Measurements from ENCODE around the gene KMT2B.
A peak's percentile ranks its signal among the peaks of the same experiment; 100 is the strongest.
"Not testable (repeated sequence)": the region's sequence is repeated elsewhere in the genome, so short reads cannot be mapped to it uniquely, and the experiment has no call there.

Gene KMT2B

GRCh38 chr19:35764432-35765315, 46.9 kb downstream of the KMT2B start:
- H3K27ac Mint-ChIP-seq = no peak overlapping the region
- no peaks in the 10 kb centered on the region for H3K4me1 Mint-ChIP-seq (ENCODE audit: low read depth)
- H3K9me3 Mint-ChIP-seq (ENCODE audit: low read depth) = no peaks in the 10 kb centered on the region
- no peak overlapping the region for H3K4me3 Mint-ChIP-seq
- H3K36me3 Mint-ChIP-seq = no peaks in the 10 kb centered on the region
- H3K27me3 Mint-ChIP-seq = no peaks in the 10 kb centered on the region

GRCh38 chr19:35766571-35767104, 48.8 kb downstream of the KMT2B start:
- H3K36me3 Mint-ChIP-seq = no peaks in the 10 kb centered on the region
- no peak overlapping the region for H3K27ac Mint-ChIP-seq
- H3K4me1 Mint-ChIP-seq (ENCODE audit: low read depth) = no peaks in the 10 kb centered on the region
- no peak overlapping the region for H3K4me3 Mint-ChIP-seq
- H3K9me3 Mint-ChIP-seq (ENCODE audit: low read depth) = no peaks in the 10 kb centered on the region
- H3K27me3 Mint-ChIP-seq = no peaks in the 10 kb centered on the region

GRCh38 chr19:35767288-35768081, 49.7 kb downstream of the KMT2B start:
- no peaks in the 10 kb centered on the region for H3K9me3 Mint-ChIP-seq (ENCODE audit: low read depth)
- no peaks in the 10 kb centered on the region for H3K4me1 Mint-ChIP-seq (ENCODE audit: low read depth)
- no peak overlapping the region for H3K4me3 Mint-ChIP-seq
- H3K27ac Mint-ChIP-seq = no peak overlapping the region
- no peaks in the 10 kb centered on the region for H3K36me3 Mint-ChIP-seq
- no peaks in the 10 kb centered on the region for H3K27me3 Mint-ChIP-seq

GRCh38 chr19:35768082-35768421, 50.2 kb downstream of the KMT2B start:
- Mint-ChIP-seq H3K4me1 (ENCODE audit: low read depth) (no peaks in the 10 kb centered on the region), H3K9me3 (ENCODE audit: low read depth) (no peaks in the 10 kb centered on the region), H3K36me3 (no peaks in the 10 kb centered on the region), H3K27me3 (no peaks in the 10 kb centered on the region), H3K4me3 (no peak overlapping the region), H3K27ac (no peak overlapping the region)

GRCh38 chr19:35772362-35772761, 54.6 kb downstream of the KMT2B start:
- H3K27ac Mint-ChIP-seq; H3K4me1 Mint-ChIP-seq (ENCODE audit: low read depth); H3K9me3 Mint-ChIP-seq (ENCODE audit: low read depth); H3K4me3 Mint-ChIP-seq; H3K27me3 Mint-ChIP-seq; H3K36me3 Mint-ChIP-seq: not testable (repeated sequence)

- no peaks in the 10 kb centered on the region for H3K36me3 Mint-ChIP-seq
- no peak overlapping the region for H3K4me3 Mint-ChIP-seq
These were observed 55.4 kb downstream of the KMT2B start for GRCh38 chr19:35773020-35773806.

GRCh38 chr19:35774274-35775045, 56.7 kb downstream of the KMT2B start:
- Mint-ChIP-seq H3K4me3 (peak overlapping the region; percentile 83), H3K9me3 (ENCODE audit: low read depth) (no peaks in the 10 kb centered on the region), H3K27ac (no peak overlapping the region), H3K4me1 (ENCODE audit: low read depth) (peaks cover 7% of the 10 kb centered on the region), H3K36me3 (no peaks in the 10 kb centered on the region), H3K27me3 (no peaks in the 10 kb centered on the region)

More at GRCh38 chr19:35773020-35773806, 55.4 kb downstream of the KMT2B start:
- Mint-ChIP-seq H3K4me1 (ENCODE audit: low read depth) (peaks cover 7% of the 10 kb centered on the region), H3K9me3 (ENCODE audit: low read depth) (no peaks in the 10 kb centered on the region), H3K27me3 (no peaks in the 10 kb centered on the region), H3K27ac (no peak overlapping the region)

GRCh38 chr19:35775046-35775297, 57.2 kb downstream of the KMT2B start:
- peak overlapping the region; percentile 83 for H3K4me3 Mint-ChIP-seq
- H3K27me3 Mint-ChIP-seq = no peaks in the 10 kb centered on the region
- peaks cover 7% of the 10 kb centered on the region for H3K4me1 Mint-ChIP-seq (ENCODE audit: low read depth)
- no peaks in the 10 kb centered on the region for H3K36me3 Mint-ChIP-seq
- H3K27ac Mint-ChIP-seq = no peak overlapping the region
- no peaks in the 10 kb centered on the region for H3K9me3 Mint-ChIP-seq (ENCODE audit: low read depth)

- H3K4me3 Mint-ChIP-seq = peak within 1 kb of the TSS; percentile 83
- no peaks in the 10 kb centered on the region for H3K36me3 Mint-ChIP-seq
- no peak within 1 kb of the TSS for H3K27ac Mint-ChIP-seq
- no peaks in the 10 kb centered on the region for H3K27me3 Mint-ChIP-seq
- peaks cover 7% of the 10 kb centered on the region for H3K4me1 Mint-ChIP-seq (ENCODE audit: low read depth)
- H3K9me3 Mint-ChIP-seq (ENCODE audit: low read depth) = no peaks in the 10 kb centered on the region
These were observed 57.7 kb downstream of the KMT2B start, which contains the start of gene ARHGAP33 for GRCh38 chr19:35775298-35776101. ARHGAP33 (plus strand) TSS chr19:35775564; CDS start chr19:35775659, 95 bp downstream.

- Mint-ChIP-seq H3K27me3 (no peaks in the 10 kb centered on the region), H3K36me3 (no peaks in the 10 kb centered on the region), H3K4me3 (peak overlapping the region; percentile 77), H3K27ac (no peak overlapping the region), H3K9me3 (ENCODE audit: low read depth) (no peaks in the 10 kb centered on the region), H3K4me1 (ENCODE audit: low read depth) (peaks cover 7% of the 10 kb centered on the region)
These were observed 58.4 kb downstream of the KMT2B start for GRCh38 chr19:35776102-35776788.

GRCh38 chr19:35777086-35777841, 59.5 kb downstream of the KMT2B start:
- Mint-ChIP-seq H3K4me1 (ENCODE audit: low read depth) (peaks cover 7% of the 10 kb centered on the region), H3K27ac (no peak overlapping the region), H3K27me3 (no peaks in the 10 kb centered on the region), H3K4me3 (peak overlapping the region; percentile 11), H3K9me3 (ENCODE audit: low read depth) (no peaks in the 10 kb centered on the region), H3K36me3 (no peaks in the 10 kb centered on the region)

- Mint-ChIP-seq H3K36me3 (no peaks in the 10 kb centered on the region), H3K4me3 (no peak overlapping the region), H3K27me3 (no peaks in the 10 kb centered on the region), H3K4me1 (ENCODE audit: low read depth) (peaks cover 7% of the 10 kb centered on the region), H3K27ac (no peak overlapping the region), H3K9me3 (ENCODE audit: low read depth) (no peaks in the 10 kb centered on the region)
These were observed 60.2 kb downstream of the KMT2B start for GRCh38 chr19:35777961-35778360.

GRCh38 chr19:35779033-35779432, 61.2 kb downstream of the KMT2B start:
- no peak overlapping the region for H3K27ac Mint-ChIP-seq
- no peak overlapping the region for H3K4me3 Mint-ChIP-seq
- no peaks in the 10 kb centered on the region for H3K36me3 Mint-ChIP-seq
- H3K9me3 Mint-ChIP-seq (ENCODE audit: low read depth) = no peaks in the 10 kb centered on the region
- H3K27me3 Mint-ChIP-seq = no peaks in the 10 kb centered on the region
- peaks cover 7% of the 10 kb centered on the region for H3K4me1 Mint-ChIP-seq (ENCODE audit: low read depth)
